Bronchial epithelial cell (primary cell): ENCODE results near the gene CSTF1. TPM values are rescaled to one million over a fixed set of nuclear protein-coding genes. Genes with fewer than 3 reads are reported as not detected.

Source experiments
- DNase-seq: peaks from one replicate; pipeline ENCODE4 v3.0.0-alpha.2; 2010; ENCODE audit warnings: low read depth
- FAIRE-seq: peaks from 2 replicates; lab custom pipeline; 2011; peaks lifted over from hg19 to GRCh38; lab: Jason Lieb, UNC
- H3K27me3 ChIP-seq: 2 replicates; pipeline ENCODE4 v1.5.1; 2011; ENCODE audit warnings: low read length; ENCODE audit not compliant: control insufficient read depth, insufficient read depth
- H3K36me3 ChIP-seq: 2 replicates; pipeline ENCODE4 v1.5.1; 2011; ENCODE audit warnings: low read length; ENCODE audit not compliant: control insufficient read depth, insufficient read depth
- H3K4me3 ChIP-seq: 2 replicates; pipeline ENCODE4 v1.5.1; 2011; ENCODE audit warnings: mild to moderate bottlenecking, low read depth, low read length, control low read depth
- total RNA-seq: library from RNA; depleted of rRNA; stranded (reverse); fragments of >200 nt; gene quantifications from 2 replicates; pipeline ENCODE4 v1.2.1, GENCODE V29; 2014
- TF ChIP-seq, protein P1 (sequence below): IDR thresholded peaks from 2 replicates; pipeline ENCODE4 v1.5.1; 2011; ENCODE audit warnings: mild to moderate bottlenecking, moderate library complexity, low read length, control low read depth, inconsistent platforms; ENCODE audit not compliant: insufficient read depth, severe bottlenecking

The CSTF1 gene
- total RNA-seq, 1 donor from 2014 or later, result 21.9 TPM

DNA sequence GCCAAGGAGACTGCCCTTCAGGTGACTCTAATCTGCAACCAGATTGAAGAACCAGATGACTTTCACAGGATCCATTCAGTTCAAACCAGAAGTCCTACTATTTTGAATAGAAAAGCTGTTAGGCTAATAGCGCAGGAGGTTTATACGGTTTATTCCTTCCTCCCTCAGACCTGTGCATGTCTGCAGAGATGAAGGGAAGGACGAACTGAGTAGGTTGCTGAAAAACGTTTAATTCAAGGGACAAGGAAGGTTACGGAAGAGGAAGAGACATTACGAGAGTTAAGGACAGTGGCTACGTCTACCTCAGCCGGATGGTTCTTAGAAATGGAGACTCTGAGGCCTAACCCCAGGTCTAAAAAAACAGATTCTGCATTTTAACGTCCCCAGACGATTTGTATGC lies 1.4 kb upstream of the CSTF1 start:
- Histone ChIP-seq H3K27me3 (no peaks in the 10 kb centered on the region), H3K4me3 (peak overlapping the region; percentile 78), H3K36me3 (peaks cover 5% of the 10 kb centered on the region)
- FAIRE-seq (no peak), DNase-seq (no peak)
- TF ChIP-seq, protein P1, sequence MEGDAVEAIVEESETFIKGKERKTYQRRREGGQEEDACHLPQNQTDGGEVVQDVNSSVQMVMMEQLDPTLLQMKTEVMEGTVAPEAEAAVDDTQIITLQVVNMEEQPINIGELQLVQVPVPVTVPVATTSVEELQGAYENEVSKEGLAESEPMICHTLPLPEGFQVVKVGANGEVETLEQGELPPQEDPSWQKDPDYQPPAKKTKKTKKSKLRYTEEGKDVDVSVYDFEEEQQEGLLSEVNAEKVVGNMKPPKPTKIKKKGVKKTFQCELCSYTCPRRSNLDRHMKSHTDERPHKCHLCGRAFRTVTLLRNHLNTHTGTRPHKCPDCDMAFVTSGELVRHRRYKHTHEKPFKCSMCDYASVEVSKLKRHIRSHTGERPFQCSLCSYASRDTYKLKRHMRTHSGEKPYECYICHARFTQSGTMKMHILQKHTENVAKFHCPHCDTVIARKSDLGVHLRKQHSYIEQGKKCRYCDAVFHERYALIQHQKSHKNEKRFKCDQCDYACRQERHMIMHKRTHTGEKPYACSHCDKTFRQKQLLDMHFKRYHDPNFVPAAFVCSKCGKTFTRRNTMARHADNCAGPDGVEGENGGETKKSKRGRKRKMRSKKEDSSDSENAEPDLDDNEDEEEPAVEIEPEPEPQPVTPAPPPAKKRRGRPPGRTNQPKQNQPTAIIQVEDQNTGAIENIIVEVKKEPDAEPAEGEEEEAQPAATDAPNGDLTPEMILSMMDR, result no peak

DNA sequence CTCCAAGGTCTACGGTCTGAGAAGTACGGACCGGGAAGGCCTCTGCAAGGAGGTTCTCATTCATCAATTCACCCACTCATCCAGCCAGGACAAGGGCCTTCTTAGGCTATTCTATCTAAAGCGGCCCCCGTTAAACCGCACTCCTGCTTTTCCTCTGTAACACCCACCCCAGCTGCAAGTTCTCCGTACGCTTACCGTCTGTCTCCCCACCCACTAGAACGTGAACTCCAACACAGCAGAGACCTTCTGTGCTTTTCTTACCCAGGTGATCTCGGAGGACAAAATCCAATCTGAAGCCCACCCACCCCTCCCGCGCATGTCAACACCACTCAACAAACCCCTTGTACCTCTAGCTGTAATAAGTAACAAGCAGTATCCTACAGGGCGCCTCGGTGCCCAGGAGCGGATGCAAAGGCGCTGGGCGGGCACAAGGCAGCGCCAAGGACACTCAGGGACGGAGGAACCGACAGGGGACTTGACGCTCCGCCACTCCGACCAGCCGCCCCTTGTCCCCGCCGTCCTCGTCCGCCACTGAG lies 781 bp upstream of the CSTF1 start:
- no peak for DNase-seq
- no peaks in the 10 kb centered on the region for H3K27me3 ChIP-seq
- TF ChIP-seq, protein P1, result no peak
- FAIRE-seq, result no peak
- peaks cover 5% of the 10 kb centered on the region for H3K36me3 ChIP-seq
- H3K4me3 ChIP-seq, result peak overlapping the region; percentile 78

DNA sequence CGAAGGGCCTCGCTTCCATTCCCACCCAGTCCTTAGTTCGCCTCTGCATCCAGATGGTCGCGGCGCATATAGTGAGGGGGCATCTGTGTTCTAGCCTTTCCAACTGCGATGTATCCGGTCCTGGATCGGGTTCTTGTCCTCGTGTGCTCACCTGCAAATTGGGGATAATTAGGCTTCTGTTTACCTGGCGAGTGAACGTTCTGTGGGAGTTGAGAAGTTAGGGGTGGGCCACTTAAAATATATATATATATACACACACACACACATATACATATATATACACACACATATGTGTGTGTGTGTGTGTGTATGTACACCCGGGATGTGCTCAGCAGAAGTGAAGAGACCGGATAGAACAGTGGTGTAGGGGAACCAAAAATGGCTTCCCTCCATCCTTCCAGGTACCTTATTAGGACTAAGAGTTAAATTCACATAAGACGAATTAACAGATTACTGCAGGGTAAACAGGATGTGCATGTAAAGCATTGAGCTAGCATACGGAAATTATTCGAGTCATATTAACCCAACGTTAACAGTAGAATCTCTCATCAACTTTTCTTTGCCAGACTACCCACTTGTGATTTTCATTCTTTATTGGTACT lies 537 bp downstream of the CSTF1 start:
- TF ChIP-seq, protein P1, result no peak
- Histone ChIP-seq H3K36me3 (peaks cover 9% of the 10 kb centered on the region), H3K27me3 (no peaks in the 10 kb centered on the region), H3K4me3 (peak overlapping the region; percentile 78)
- no peak for DNase-seq
- no peak for FAIRE-seq

DNA sequence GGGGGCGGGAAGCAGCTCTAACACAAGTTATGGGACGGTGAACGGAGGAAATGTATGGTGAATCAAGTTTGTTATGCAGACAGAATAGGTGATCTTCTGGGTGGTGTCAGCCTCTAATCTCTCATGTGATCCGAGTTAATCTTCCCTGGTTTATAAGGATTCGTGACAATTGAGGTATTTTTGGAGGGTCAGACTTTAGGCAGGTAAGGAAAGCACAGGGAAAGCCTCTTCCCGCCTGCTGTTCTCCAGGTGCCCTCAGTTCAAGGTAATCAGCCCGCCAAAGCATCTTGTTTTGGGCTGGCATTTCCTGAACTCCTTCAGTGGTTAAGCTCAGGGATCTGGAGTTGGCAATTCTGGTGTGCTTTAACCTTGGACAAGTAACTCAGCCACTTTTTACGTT lies 1.2 kb downstream of the CSTF1 start:
- TF ChIP-seq, protein P1, result no peak
- H3K36me3 ChIP-seq, result peaks cover 9% of the 10 kb centered on the region
- FAIRE-seq, result no peak

DNA sequence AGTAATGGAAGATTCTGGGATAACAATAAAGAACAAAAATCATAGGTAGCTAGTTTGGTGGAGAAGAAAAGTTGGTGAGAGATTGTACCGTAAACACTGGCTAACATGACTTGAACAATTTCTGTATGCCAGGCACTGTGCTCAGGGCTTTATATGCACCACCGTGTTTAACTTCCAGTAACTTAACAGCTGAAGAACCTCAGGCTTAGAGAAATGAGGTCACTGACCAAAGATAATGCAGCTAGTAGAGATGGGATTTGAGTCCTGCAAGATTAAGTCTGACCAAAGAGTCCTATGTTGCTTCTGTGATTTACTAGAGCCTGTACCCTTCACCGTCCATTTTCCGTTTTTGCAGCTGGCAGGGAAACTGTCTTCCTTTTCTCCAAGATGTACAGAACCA lies 2.7 kb downstream of the CSTF1 start:
- no peak overlapping the region for H3K4me3 ChIP-seq
- no peak for DNase-seq
- H3K36me3 ChIP-seq, result peaks cover 11% of the 10 kb centered on the region
- H3K27me3 ChIP-seq, result no peaks in the 10 kb centered on the region
- TF ChIP-seq, protein P1, result no peak
- no peak for FAIRE-seq

More for the DNA sequence above, 1.2 kb downstream of the CSTF1 start:
- H3K4me3 ChIP-seq, result peak overlapping the region; percentile 78
- DNase-seq, result no peak
- H3K27me3 ChIP-seq, result no peaks in the 10 kb centered on the region

DNA sequence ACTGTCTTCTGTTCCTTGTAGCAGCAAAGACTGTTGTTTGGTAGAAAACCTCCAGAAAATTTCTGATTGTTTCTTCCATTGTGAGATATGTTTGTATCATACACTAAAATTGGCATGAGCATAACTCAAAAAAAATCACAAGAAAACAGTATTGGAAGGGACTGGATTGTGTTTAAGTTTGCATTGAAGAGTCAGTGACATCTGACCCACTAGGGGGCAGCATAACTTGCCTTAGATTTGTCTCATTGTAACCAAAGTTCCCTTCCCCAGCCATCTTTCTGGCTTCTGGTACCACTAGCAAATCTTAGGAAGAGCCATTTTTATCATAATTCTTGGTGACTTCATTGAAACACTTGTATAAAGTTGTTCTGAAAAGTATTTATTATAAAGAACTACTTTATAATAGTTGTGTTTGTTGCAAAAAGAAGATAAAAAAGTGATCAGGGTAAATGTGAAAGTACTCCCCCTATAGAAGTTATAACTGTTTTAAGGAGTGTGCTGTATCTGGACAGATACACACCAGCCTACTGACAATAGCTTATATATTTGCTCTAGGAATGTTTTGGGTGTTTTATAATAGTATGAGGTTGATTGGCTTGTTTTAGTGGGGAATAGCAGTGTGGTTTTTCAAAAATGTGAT lies 7.7 kb downstream of the CSTF1 start:
- TF ChIP-seq, protein P1, result peak; percentile 80
- DNase-seq, result peak; percentile 56
- Histone ChIP-seq H3K4me3 (no peak overlapping the region), H3K27me3 (no peaks in the 10 kb centered on the region), H3K36me3 (peaks cover 17% of the 10 kb centered on the region)
- no peak for FAIRE-seq
